Calu3 (cell line): Measurements from ENCODE around the gene FAM3C. TPM values are rescaled to one million over a fixed set of nuclear protein-coding genes. Genes with fewer than 3 reads are reported as not detected.

Source experiments
- BruUV-seq: library from RNA; stranded (reverse); fragments of 400-500 nt; replicated peaks from 2 replicates; lab custom pipeline; 2021; lab: Mats Ljungman, UMichigan
- CTCF ChIA-PET: fragments of 300-600 bp; sonication (Branson Sonifier 250); formaldehyde crosslinking; loops from one replicate; lab custom pipeline; 2022; ENCODE audit warnings: antibody characterized with exemption; lab: Charles Lee
- DNase-seq: peaks from one replicate; pipeline ENCODE4 v3.0.0; 2022
- H3K27ac Mint-ChIP-seq: one replicate; pipeline ENCODE4 v1.8.0; 2022; ENCODE audit warnings: mixed read lengths; ENCODE audit not compliant: unreplicated experiment
- H3K27me3 Mint-ChIP-seq: one replicate; pipeline ENCODE4 v1.8.0; 2022; ENCODE audit warnings: mixed read lengths; ENCODE audit not compliant: unreplicated experiment
- H3K36me3 Mint-ChIP-seq: one replicate; pipeline ENCODE4 v1.8.0; 2022; ENCODE audit warnings: mild to moderate bottlenecking, moderate library complexity, mixed read lengths; ENCODE audit not compliant: insufficient read depth, unreplicated experiment
- H3K4me1 Mint-ChIP-seq: one replicate; pipeline ENCODE4 v1.8.0; 2022; ENCODE audit warnings: mild to moderate bottlenecking, low read depth, mixed read lengths; ENCODE audit not compliant: unreplicated experiment
- H3K4me3 Mint-ChIP-seq: one replicate; pipeline ENCODE4 v1.8.0; 2022; ENCODE audit warnings: mild to moderate bottlenecking, low read depth, moderate library complexity, mixed read lengths; ENCODE audit not compliant: unreplicated experiment
- H3K9me3 Mint-ChIP-seq: one replicate; pipeline ENCODE4 v1.8.0; 2022; ENCODE audit warnings: low read depth, mixed read lengths; ENCODE audit not compliant: unreplicated experiment
- CTCF ChIP-seq: fragments of 200-600 bp; IDR thresholded peaks from one replicate; pipeline ENCODE4 v1.8.0; 2022; ENCODE audit warnings: antibody characterized with exemption; ENCODE audit not compliant: unreplicated experiment
- intact Hi-C: fragments of 100-400 bp; cut with micrococcal nuclease; formaldehyde crosslinking; loops from one replicate; pipeline ENCODE4 v1.10.0; 2022; ENCODE audit not compliant: unreplicated experiment
- total RNA-seq: library from RNA; stranded (reverse); gene quantifications from 2 replicates; pipeline ENCODE4 v1.2.3, GENCODE V29; 2022

FAM3C gene
- total RNA-seq, 1 experiment from 2014 or later: 206 TPM

GRCh38 chr7:121416533-121416932, 20.4 kb upstream of the FAM3C start:
- H3K27ac Mint-ChIP-seq: no peak overlapping the region
- no TSS peak for BruUV-seq
- peaks cover 9% of the 10 kb centered on the region for H3K36me3 Mint-ChIP-seq
- H3K9me3 Mint-ChIP-seq: no peaks in the 10 kb centered on the region
- CTCF ChIA-PET: no interaction called here
- H3K27me3 Mint-ChIP-seq: no peaks in the 10 kb centered on the region
- DNase-seq: no peak
- H3K4me3 Mint-ChIP-seq: no peak overlapping the region
- intact Hi-C loops: no loop called here
- no peak for TF ChIP-seq CTCF
- H3K4me1 Mint-ChIP-seq: peaks cover 12% of the 10 kb centered on the region

GRCh38 chr7:121414436-121414835, 18.3 kb upstream of the FAM3C start:
- no peak for TF ChIP-seq CTCF
- no peak overlapping the region for H3K27ac Mint-ChIP-seq
- BruUV-seq: no TSS peak
- no peaks in the 10 kb centered on the region for H3K9me3 Mint-ChIP-seq
- CTCF ChIA-PET: interaction anchor here (0.7 kb wide), 1 partner anchor 24 kb away, joined by 3 read pairs; no protein-coding TSS in a partner anchor
- no peaks in the 10 kb centered on the region for H3K27me3 Mint-ChIP-seq
- DNase-seq: no peak
- H3K36me3 Mint-ChIP-seq: no peaks in the 10 kb centered on the region
- intact Hi-C loops: no loop called here
- H3K4me1 Mint-ChIP-seq: no peaks in the 10 kb centered on the region
- H3K4me3 Mint-ChIP-seq: no peak overlapping the region

GRCh38 chr7:121411597-121411979, 15.5 kb upstream of the FAM3C start:
- no peaks in the 10 kb centered on the region for H3K36me3 Mint-ChIP-seq
- no peaks in the 10 kb centered on the region for H3K27me3 Mint-ChIP-seq
- H3K4me3 Mint-ChIP-seq: no peak overlapping the region
- TF ChIP-seq CTCF: no peak
- BruUV-seq: no TSS peak
- H3K9me3 Mint-ChIP-seq: no peaks in the 10 kb centered on the region
- CTCF ChIA-PET: interaction anchor here (1.1 kb wide), 1 partner anchor 15 kb away, joined by 5 read pairs; the partner anchor contains the start of gene FAM3C
- intact Hi-C loops: no loop called here
- H3K4me1 Mint-ChIP-seq: peaks cover 10% of the 10 kb centered on the region
- H3K27ac Mint-ChIP-seq: no peak overlapping the region
- DNase-seq: no peak

GRCh38 chr7:121410829-121411596, 14.9 kb upstream of the FAM3C start:
- Mint-ChIP-seq H3K27me3 (no peaks in the 10 kb centered on the region), H3K9me3 (no peaks in the 10 kb centered on the region), H3K4me1 (peaks cover 16% of the 10 kb centered on the region), H3K4me3 (no peak overlapping the region), H3K27ac (no peak overlapping the region), H3K36me3 (no peaks in the 10 kb centered on the region)
- BruUV-seq: no TSS peak
- intact Hi-C loops: no loop called here
- no peak for DNase-seq
- no peak for TF ChIP-seq CTCF
- CTCF ChIA-PET: interaction anchor here (1.1 kb wide), 1 partner anchor 15 kb away, joined by 5 read pairs; the partner anchor contains the start of gene FAM3C
